ENCODE results near the gene SMPD3. TPM values are rescaled to one million over a fixed set of nuclear protein-coding genes. Genes with fewer than 3 reads are reported as not detected.

The SMPD3 gene
- total and polyA plus RNA-seq, 2 of the 8 experiments (the other 6 are each of a cell fraction or from before 2014, with no cell fraction given) = 0.39 to 1.3 TPM

- TF ChIP-seq MAFK (IDR thresholded peaks at IDR 0.05; ENCODE audit: low read depth, low read length) (no peak), HDAC6 (IDR thresholded peaks at IDR 0.05; ENCODE audit: low read depth, low read length) (no peak)
Measured at GRCh38 chr16:68383858-68384257, 64.5 kb downstream of the SMPD3 start (continued).
